GM10266 (cell line): ENCODE data around the gene LRCOL1.

Experiments
- DNase-seq: peaks from one replicate; pipeline ENCODE4 v3.0.0; 2012; ENCODE audit errors: extremely low spot score
- TF ChIP-seq, protein P1 (sequence below): IDR thresholded peaks from 2 replicates; pipeline ENCODE4 v1.5.1; 2012; ENCODE audit warnings: mild to moderate bottlenecking, low read depth; ENCODE audit not compliant: control insufficient read depth, insufficient read depth; ENCODE audit errors: missing control alignments

LRCOL1 gene

DNA sequence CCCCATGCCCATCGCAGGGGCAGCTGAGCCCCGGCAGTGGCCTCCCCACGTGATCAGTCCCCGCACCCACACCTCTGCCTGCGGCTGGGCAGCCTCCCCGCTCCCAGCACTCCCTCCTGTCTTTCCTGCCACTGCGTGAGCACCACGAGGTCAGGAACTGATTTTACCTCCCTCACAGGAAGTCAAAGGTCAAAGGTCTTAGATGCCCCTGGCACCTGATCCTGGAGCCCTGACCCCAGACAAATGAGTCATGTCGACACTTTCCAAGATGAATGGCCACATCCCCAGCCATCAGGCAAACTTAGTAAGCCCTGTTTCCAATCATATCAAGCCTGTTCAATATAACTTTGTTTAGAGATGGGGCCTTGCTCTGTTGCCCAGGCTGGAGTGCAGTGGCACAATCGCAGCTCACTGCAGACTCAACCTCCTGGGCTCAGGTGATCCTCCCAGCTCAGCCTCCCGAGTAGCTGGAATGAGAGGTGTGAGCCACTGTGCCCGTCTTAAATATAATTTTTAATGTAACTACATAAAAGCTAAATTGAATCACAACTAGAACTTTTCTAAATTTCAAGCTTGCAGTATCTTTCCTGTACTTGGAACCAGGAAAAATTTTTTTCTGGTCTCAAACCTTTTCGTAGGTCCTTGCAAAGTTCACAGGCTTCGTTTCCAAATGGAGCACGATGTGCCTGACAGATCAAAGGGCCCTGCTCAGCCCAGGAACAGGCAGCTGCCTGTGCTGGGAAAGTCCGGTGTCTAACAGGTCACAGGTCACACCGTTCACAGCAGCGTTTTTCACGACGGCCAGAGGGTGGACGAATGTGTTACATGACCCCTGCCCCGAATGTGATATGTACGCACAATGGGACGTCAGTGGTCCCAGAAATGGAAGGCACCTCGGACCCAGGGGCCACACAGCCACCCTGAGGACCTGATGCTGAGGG, 1.9 kb downstream of the LRCOL1 start:
- DNase-seq = no peak
- TF ChIP-seq, protein P1, sequence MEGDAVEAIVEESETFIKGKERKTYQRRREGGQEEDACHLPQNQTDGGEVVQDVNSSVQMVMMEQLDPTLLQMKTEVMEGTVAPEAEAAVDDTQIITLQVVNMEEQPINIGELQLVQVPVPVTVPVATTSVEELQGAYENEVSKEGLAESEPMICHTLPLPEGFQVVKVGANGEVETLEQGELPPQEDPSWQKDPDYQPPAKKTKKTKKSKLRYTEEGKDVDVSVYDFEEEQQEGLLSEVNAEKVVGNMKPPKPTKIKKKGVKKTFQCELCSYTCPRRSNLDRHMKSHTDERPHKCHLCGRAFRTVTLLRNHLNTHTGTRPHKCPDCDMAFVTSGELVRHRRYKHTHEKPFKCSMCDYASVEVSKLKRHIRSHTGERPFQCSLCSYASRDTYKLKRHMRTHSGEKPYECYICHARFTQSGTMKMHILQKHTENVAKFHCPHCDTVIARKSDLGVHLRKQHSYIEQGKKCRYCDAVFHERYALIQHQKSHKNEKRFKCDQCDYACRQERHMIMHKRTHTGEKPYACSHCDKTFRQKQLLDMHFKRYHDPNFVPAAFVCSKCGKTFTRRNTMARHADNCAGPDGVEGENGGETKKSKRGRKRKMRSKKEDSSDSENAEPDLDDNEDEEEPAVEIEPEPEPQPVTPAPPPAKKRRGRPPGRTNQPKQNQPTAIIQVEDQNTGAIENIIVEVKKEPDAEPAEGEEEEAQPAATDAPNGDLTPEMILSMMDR = no peak

DNA sequence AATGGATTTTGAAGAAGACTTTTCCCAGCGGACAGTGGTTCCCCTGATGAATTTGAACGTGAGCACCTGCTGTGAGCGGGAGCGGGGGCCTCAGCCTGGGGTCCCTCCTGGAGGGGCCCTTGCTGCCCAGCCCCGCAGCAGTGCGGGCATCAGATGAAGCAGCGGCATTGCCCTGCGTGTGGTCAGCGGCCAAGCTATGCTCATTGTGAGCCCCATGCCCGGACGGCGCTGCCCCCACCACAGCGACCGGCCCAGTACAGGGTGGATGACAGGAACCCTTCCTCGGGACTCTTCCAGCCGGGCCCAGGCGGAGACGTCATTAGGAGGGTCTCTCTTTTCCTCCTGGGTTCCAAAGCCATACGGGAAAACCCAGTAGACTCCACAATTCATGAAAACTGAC, 3.5 kb downstream of the LRCOL1 start:
- TF ChIP-seq, protein P1 = no peak
- DNase-seq = no peak

- TF ChIP-seq, protein P1 = no peak
- no peak for DNase-seq
Measured at GRCh38 chr12:132606466-132606865, 3.9 kb downstream of the LRCOL1 start.

DNA sequence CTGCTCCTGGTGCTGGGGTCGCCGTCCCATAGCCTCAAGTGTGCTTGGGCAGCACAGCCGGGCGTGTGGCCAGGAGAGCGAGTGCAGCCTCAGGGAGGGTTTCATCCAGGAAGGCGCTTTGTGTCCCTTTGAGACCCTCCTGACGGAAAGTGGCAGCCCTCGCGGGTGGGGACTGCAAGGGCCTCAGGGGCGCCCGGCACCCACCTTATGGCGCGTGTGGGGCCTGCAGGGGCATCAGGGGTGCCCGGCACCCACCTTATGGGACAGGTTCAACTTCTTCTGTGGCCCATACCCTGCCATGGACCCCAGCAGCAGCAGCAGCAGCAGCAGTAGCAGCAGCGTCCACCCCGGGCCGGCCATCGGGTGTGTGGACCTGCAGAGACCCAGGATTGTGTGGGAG, 4.5 kb downstream of the LRCOL1 start:
- TF ChIP-seq, protein P1 = no peak

DNA sequence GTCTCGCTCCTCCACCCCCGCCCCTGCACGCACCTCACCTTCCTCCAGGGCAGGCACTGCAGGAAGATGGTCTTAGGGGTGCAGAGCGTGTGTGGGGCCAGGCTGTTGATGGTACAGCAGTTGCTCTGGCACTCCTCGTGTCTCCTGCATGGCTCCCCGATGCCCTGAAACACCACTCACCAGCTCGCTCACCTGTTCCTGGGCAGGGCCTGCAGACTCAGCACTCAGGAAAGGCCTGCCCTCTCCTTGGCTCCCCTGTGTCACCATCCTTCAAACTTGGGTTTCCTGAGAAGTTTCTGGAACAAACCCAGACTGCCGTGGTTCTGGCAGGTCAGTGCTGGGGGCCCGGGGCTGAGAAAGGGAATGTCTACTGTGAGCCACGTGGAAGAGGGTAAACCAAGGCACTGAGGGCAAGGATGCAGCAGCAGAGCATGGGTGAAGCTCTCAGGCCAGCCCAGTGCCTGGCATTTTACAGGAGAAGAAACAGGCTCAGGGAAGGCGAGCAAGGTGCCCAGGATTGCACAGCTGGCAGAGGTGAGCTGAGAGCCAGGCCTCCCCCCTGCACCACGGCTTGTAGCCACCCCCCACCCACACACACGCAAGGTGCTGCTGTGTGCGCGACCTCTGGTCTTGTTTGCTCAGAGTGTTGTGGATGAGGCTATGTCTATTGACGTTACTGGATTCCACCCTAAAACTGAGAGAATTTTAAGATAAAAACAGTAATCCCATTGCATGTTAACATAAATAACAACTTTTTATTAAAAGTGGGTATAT, 5.5 kb downstream of the LRCOL1 start:
- TF ChIP-seq, protein P1 = no peak
- DNase-seq = no peak

More for the DNA sequence above, 4.5 kb downstream of the LRCOL1 start:
- no peak for DNase-seq

- TF ChIP-seq, protein P1 = no peak
Measured at GRCh38 chr12:132604151-132604618, 6.2 kb downstream of the LRCOL1 start.

More at GRCh38 chr12:132604151-132604618, 6.2 kb downstream of the LRCOL1 start:
- no peak for DNase-seq
